AG09319 (cell line): ENCODE results near the gene RASAL1.

Experiments
- DNase-seq: peaks from one replicate; pipeline ENCODE4 v3.0.0-alpha.2; 2010; ENCODE audit warnings: low read depth; ENCODE audit errors: extremely low read depth
- CTCF ChIP-seq: IDR thresholded peaks from 2 replicates; pipeline ENCODE4 v1.5.1; 2011; ENCODE audit warnings: low read depth, mild to moderate bottlenecking, inconsistent platforms, low read length, moderate library complexity

The RASAL1 gene

GRCh38 chr12:113109872-113110599, 25.5 kb downstream of the RASAL1 start:
- no peak for TF ChIP-seq CTCF
- no peak for DNase-seq

GRCh38 chr12:113109360-113109759, 26.2 kb downstream of the RASAL1 start:
- TF ChIP-seq CTCF, result no peak
- DNase-seq, result no peak

- no peak for TF ChIP-seq CTCF
- no peak for DNase-seq
These were observed 27.3 kb downstream of the RASAL1 start for GRCh38 chr12:113108308-113108707.

DNA sequence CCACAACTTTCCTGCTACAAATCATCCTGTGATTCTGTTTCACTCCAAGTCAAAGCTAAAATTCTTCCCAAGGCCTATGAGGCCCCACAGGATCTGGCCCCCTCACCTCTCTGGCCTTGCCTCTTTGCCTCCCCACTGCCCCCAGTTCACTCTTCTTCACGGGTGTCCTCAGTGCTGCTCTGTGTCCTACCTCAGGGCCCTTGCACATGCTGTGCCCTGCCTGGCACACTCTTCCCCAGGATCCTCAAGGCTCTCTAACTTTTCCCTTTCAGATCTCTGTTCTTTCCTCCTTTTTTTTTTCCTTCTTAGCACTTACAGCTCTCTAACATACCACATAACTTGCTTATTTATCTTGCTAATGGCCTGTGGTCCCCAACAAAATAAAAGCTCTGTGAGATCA, 29.2 kb downstream of the RASAL1 start:
- no peak for TF ChIP-seq CTCF
- DNase-seq, result no peak

DNA sequence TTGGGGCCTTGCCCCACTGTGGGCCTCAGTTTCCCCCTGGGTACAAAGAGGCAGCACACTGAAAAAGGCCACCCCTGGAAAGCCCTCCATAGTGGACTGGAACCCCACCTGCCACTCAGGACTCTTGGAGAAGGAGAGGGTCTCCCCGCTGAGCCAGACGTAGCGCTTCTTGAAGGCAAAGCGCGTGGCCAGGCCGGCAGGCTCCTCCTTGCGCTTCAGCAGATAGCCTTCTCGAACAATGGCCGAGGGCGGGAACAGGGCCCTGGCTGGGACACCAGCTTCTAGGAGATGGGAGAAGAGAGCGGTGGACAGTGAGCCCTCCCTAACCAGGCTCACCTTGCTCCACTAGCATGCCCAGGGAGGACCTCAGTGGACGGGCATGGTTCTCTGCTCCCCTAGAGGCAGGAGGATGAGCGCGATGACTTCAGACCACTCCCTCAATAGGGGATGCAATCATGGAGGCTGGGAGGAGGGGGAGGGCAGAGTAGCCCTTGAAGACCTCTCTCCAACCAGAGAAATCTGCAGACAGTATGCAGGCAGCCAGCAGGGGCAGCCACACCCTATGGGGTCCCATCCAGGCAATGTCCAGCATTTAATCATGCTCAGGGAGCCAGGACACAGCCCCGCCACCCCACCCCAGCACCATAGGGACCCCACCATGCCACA, 29.8 kb downstream of the RASAL1 start:
- DNase-seq, result no peak
- no peak for TF ChIP-seq CTCF

GRCh38 chr12:113104953-113105510, 30.5 kb downstream of the RASAL1 start:
- DNase-seq, result no peak
- no peak for TF ChIP-seq CTCF

GRCh38 chr12:113103756-113104450, 31.7 kb downstream of the RASAL1 start:
- no peak for TF ChIP-seq CTCF
- DNase-seq, result no peak
